Heart left ventricle (tissue), 16 donors: ENCODE results near the gene EVL. TPM values are rescaled to one million over a fixed set of nuclear protein-coding genes. Genes with fewer than 3 reads are reported as not detected.

ENCODE experiments used
- ATAC-seq, 4 donors: fragments of 200-7000 bp; cut with Tn5 transposase; one replicate each; pipeline ENCODE4 v1.9.1; 2020 to 2022; ENCODE audit warnings: moderate library complexity in 4 of 4, mild to moderate bottlenecking in 3 of 4, moderate number of reproducible peaks in 1 of 4
- DNase-seq, 5 donors: peaks; one replicate each; pipeline ENCODE4 v3.0.0-alpha.2; 2020
- H3K27ac ChIP-seq, 12 donors: fragments of 200-600 bp; sonication (generic) in 4 of 12; one replicate each; pipeline versions ENCODE4 v1.5.0 to v1.8.0; 2016 to 2022; ENCODE audit warnings: mild to moderate bottlenecking in 2 of 12
- H3K27me3 ChIP-seq, 9 donors: fragments of 200-600 bp; sonication (generic) in 2 of 9; one replicate each; pipeline versions ENCODE4 v1.5.1 to v1.8.0; 2016 to 2022; ENCODE audit warnings: mild to moderate bottlenecking in 3 of 9
- H3K36me3 ChIP-seq, 9 donors: fragments of 200-600 bp; sonication (generic) in 2 of 9; one replicate each; pipeline versions ENCODE4 v1.5.0 to v1.8.0; 2018 to 2022; ENCODE audit warnings: mild to moderate bottlenecking in 2 of 9
- H3K4me1 ChIP-seq, 12 donors: fragments of 200-600 bp; sonication (generic) in 4 of 12; one replicate each; pipeline versions ENCODE4 v1.5.0 to v1.8.0; 2016 to 2022; ENCODE audit warnings: mild to moderate bottlenecking in 3 of 12
- H3K4me3 ChIP-seq, 12 donors: fragments of 200-600 bp; sonication (generic) in 4 of 12; one replicate each; pipeline versions ENCODE4 v1.5.0 to v1.8.0; 2017 to 2022; ENCODE audit warnings: mild to moderate bottlenecking in 9 of 12, moderate library complexity in 4 of 12
- H3K9me3 ChIP-seq, 12 donors: fragments of 200-600 bp; sonication (generic) in 4 of 12; one replicate each; pipeline versions ENCODE4 v1.5.0 to v1.8.0; 2016 to 2022; ENCODE audit warnings: mild to moderate bottlenecking in 1 of 12
- CTCF ChIP-seq, 12 donors: fragments of 200-600 bp; sonication (generic) in 4 of 12; IDR thresholded peaks; one replicate each; pipeline versions ENCODE4 v1.5.0 to v1.8.0; 2018 to 2022; ENCODE audit warnings: antibody characterized with exemption in 12 of 12, mild to moderate bottlenecking in 5 of 12
- POLR2A ChIP-seq, 2 donors: fragments of 450-650 bp; IDR thresholded peaks; one replicate each; pipeline ENCODE4 v1.6.1; 2017; ENCODE audit warnings: antibody characterized with exemption in 2 of 2, mild to moderate bottlenecking in 2 of 2, moderate library complexity in 2 of 2
- WGBS, 4 donors: extraction: QIAGEN DNeasy Blood & Tissue Kit in 2 of 4; methylation state at CpG; one replicate each; pipeline versions ENCODE4 v1.1.5 to v1.1.7; 2013 to 2018; 5-methylcytosine and 5-hydroxymethylcytosine counted together
- intact Hi-C, 10 donors: fragments of 100-400 bp; cut with DNase I; formaldehyde crosslinking; loops; one replicate each; pipeline versions ENCODE4 v1.11.1 to v1.14.2; 2022
- polyA plus RNA-seq, 2 donors: library from polyadenylated mRNA; stranded (reverse); fragments of 200-250 nt; gene quantifications; one replicate each; pipeline ENCODE4 v1.2.3, GENCODE V29; 2013
- total RNA-seq, 9 donors: library from RNA; depleted of rRNA in 2 of 9; stranded (reverse); fragments of >200 nt in 2 of 9; fragmentation: NEBNext Ultra II Directional in 3 of 9; extraction: Animal tissue kit (Norgen Biotek cat#: 25700) in 3 of 9; gene quantifications; one replicate each; pipeline versions ENCODE4 v1.1.0 to v1.2.4, GENCODE V29; 2016 to 2023
- donor health status: ischemic (EF 13 %, LVEDD 7.1; RV severe dilation, severe dysfunction).
- donor health status: healthy with polysubstance abuse.
- donor health status: DM: no; HTN: yes; CAD: no.
- donor health status: DM: no; HTN: no; CAD: no.
- donor health status: ischemic (EF 25% LVEDD 6.9; RV normal size, moderate dysfunction).
- donor health status: ischemic (EF 25% LVEDD 5.7; RV mildly dilated, moderate dysfunction).
- donor health status: healthy.
- donor health status: DM: yes; HTN: yes; CAD: no.
- donor health status: ischemic (EF 35%, LVEDD 5.7; RV mildly dilated, moderate dysfunction).
- donor health status: nonischemic (EF 11% LVEDD 7.7; RV severe dilation, severe dysfunction).
- donor health status: DM: yes; HTN: yes; CAD: no.
- donor health status: PGD.
- donor health status: ischemic (EF 29% LVEDD 5.4; RV normal size, mild dysfunction).
- donor health status: nonischemic (EF 23%, LVEDD 6.1; RV moderate dilation, normal function).

EVL gene
- total and polyA plus RNA-seq, 11 donors: 23.8 to 116 (median 39.9) TPM

- no peaks in the 10 kb centered on the region for H3K9me3 ChIP-seq
- no peak for TF ChIP-seq POLR2A (IDR thresholded peaks at IDR 0.05)
- TF ChIP-seq CTCF (IDR thresholded peaks at IDR 0.05): no peak
- no peak overlapping the region for H3K4me3 ChIP-seq
- intact Hi-C loops: no loop called here
- ATAC-seq (no peak), DNase-seq (no peak)
- H3K36me3 ChIP-seq: peaks cover 0 to 64% (median 13%) of the 10 kb centered on the region in 9 donors
- H3K27me3 ChIP-seq: no peaks in the 10 kb centered on the region
- H3K27ac ChIP-seq: no peak overlapping the region
- WGBS, 4 donors: 89 to 98% (median 93%) methylated on average over 8 of the region's 8 CpGs
- H3K4me1 ChIP-seq: peaks cover 0 to 31% (median 8%) of the 10 kb centered on the region in 12 donors
These were observed 32.9 kb downstream of the EVL start for GRCh38 chr14:100098171-100098570.

- no peak overlapping the region for H3K4me3 ChIP-seq
- TF ChIP-seq CTCF (IDR thresholded peaks at IDR 0.05) (no peak), POLR2A (IDR thresholded peaks at IDR 0.05) (no peak)
- peaks cover 0 to 59% (median 13%) of the 10 kb centered on the region in 9 donors for H3K36me3 ChIP-seq
- ATAC-seq (no peak), DNase-seq (no peak)
- 84 to 90% (median 88%) methylated on average over 14 of the region's 14 CpGs for WGBS, 4 donors
- no peak overlapping the region for H3K27ac ChIP-seq
- intact Hi-C loops: loop anchor here in 2 of 10 donors (10.0 kb wide), 2 partner anchors 65 to 95 kb away; no protein-coding TSS in a partner anchor
- peaks cover 0 to 51% (median 26%) of the 10 kb centered on the region in 12 donors for H3K4me1 ChIP-seq
- H3K27me3 ChIP-seq: no peaks in the 10 kb centered on the region
- H3K9me3 ChIP-seq: no peaks in the 10 kb centered on the region
These were observed 34.9 kb downstream of the EVL start for GRCh38 chr14:100100032-100100703.

GRCh38 chr14:100102156-100102785 lies 37.0 kb downstream of the EVL start:
- H3K27ac ChIP-seq: peak overlapping the region in 10 of 12 donors; percentile 26 to 79 (median 61)
- ATAC-seq (no peak), DNase-seq (no peak)
- WGBS, 4 donors: 88 to 91% (median 90%) methylated on average over 8 of the region's 8 CpGs
- intact Hi-C loops: loop anchor here in 2 of 10 donors (10.0 kb wide), 2 partner anchors 67 to 93 kb away; no protein-coding TSS in a partner anchor
- TF ChIP-seq CTCF (IDR thresholded peaks at IDR 0.05): no peak
- TF ChIP-seq POLR2A (IDR thresholded peaks at IDR 0.05): no peak
- H3K36me3 ChIP-seq: peaks cover 0 to 45% (median 10%) of the 10 kb centered on the region in 9 donors
- no peaks in the 10 kb centered on the region for H3K27me3 ChIP-seq
- H3K4me1 ChIP-seq: peaks cover 0 to 72% (median 39%) of the 10 kb centered on the region in 12 donors
- H3K9me3 ChIP-seq: no peaks in the 10 kb centered on the region
- H3K4me3 ChIP-seq: no peak overlapping the region
